Activated CD4-positive, alpha-beta T cell treated with anti-CD3 and anti-CD28 coated beads, Interleukin-10, Interleukin-2, amounts not matched to agents 100 ng/mL and 50 ng/mL, durations not matched to agents 16 hours and 8 hours (primary cell): ENCODE measurements around the gene TMEM218.

Source experiments
- DNase-seq: peaks from one replicate; pipeline ENCODE4 v3.0.0-alpha.2; 2020

Gene TMEM218

DNA sequence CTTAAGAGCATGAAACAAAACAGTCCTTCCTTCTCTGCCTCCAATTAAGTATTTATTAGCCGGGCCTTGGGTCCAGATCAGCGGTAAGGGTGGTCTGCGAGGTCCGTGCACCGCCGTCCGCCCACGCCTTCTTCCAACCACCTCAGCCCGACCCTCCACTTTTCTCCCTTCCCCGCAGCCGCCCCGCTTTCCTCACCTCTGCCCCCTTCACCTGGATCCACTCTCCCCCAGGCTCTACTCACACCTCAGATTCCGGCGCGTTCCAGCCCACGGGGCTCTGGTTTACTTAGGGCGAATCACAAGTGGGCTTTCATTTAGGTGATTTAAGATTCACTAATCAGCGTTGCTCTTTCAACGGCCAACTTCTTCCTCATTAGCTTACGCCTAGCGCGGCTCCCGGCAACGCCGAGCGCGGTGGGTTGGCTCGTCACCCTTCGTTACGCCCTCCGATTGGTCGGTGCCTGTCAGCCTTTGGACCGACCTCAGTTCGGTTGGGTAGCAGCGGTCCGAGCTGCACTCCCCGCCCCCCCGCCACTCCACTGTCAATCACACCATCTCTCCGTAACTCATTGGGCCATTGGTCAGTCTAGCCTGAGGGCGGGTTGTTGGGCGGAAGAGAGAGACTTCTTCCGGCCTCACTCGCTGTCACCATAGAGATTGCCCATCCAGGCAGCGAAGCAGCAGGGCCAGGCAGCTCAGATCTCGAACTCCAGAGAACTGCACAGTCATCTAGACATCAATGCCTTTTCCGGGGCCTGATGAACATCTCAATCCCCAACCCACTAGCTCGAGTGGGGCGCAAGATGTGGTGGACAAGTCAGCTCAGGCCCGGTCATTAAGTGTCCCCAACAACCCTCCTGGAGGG is at the start of gene TMEM218:
Gene TMEM218 (minus strand): TSS at position 284 of the 865 bp plus-strand sequence. CDS start 9,385 bp downstream, outside the sequence.
- DNase-seq = peak; percentile 99

DNA sequence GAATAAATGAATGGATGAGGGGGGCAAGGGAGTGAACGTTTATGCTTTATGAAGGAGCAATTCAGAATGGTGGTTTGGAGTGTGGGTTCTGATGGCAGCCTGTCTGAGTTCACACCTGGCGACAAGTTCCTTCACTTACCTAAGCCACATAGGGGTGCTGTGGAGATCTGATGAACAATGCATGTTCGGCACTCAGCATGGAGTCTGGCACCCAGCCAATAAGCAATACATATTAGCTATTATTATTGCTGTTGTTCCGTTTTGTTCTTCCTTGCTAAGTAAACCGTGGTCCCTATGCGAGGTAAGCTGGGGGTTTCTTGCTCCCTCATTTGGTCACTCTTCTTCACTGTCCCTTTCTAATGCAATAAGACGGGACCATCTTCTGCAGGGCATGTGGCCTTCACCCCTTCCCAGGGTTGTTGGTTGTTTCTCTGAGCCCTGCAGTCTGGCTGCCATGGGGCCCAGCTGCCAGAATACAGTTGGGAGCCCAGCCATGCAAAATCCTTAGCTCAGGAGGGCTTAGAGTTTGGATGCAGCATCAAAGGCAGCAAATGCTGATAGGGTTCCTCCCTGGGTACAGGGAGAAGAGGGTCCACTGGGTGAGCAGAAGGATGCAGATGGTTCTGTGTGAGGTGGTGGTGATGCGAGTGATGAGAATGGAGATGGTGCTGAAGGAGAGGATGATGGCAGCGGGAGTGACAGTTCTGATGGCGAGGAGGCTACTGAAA is 46.7 kb upstream of the TMEM218 start:
- no peak for DNase-seq

DNA sequence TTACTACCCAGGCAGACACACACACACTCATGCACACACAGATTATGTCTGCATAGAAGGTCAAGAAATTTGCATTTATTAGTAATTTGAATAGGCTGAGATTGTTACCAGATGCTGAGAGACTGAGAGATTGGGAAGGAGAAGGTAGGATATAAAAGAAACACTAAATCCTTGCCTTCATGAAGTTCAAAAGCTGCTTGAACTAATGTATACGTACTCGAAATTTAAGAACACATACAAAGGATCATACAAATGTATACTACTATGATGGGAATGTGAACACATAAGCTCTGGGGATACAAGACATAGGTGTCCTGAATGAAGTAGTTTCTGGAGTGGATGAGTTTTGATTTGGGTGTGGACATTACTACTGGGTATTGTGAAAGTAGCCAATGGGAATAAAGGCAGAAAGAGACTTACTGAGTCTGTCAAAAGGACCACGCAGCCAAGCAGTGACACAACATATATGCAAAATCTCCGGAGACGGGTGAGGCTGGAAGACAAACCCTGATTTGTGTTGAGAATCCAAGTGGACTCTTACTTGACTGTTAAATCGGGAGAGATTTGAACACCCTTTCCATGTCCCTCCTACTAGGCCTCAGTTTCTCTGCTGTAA is 45.8 kb upstream of the TMEM218 start:
- no peak for DNase-seq

DNA sequence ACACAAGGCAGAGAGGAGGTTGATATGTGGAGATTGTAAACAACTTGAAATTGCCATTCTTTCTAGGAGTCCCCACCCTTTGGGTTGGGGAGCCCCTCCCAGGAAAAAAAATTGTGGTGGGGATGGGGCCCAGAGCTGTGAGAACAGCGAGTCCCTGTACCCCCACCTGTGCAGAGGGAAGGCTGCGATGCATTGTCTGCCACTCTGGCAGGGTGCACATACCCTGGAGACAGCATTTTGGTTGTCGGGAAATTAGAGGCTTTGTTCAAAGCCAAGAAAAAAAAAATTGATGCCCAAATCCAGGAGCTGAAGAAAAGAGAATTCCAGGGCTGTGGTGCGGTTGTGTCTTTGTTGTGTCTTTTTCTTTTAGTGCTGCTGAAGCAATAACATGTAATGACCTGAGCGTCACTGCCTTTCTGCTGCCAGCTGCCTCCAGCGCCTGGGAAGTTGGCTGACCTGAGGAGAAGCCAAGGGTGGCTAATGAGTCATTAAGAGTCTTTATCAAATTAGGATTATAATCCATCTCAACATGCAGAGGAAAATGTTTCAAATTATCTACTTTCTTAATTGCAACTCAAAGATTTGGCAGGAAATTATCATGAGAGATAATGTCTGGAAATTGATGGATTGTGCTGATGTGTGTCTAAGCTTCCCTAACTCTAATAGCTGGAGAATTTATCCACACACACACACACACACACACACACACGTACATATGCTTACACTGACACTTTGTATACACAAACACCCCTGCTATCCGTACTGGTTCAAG is 45.1 kb upstream of the TMEM218 start:
- DNase-seq = no peak

DNA sequence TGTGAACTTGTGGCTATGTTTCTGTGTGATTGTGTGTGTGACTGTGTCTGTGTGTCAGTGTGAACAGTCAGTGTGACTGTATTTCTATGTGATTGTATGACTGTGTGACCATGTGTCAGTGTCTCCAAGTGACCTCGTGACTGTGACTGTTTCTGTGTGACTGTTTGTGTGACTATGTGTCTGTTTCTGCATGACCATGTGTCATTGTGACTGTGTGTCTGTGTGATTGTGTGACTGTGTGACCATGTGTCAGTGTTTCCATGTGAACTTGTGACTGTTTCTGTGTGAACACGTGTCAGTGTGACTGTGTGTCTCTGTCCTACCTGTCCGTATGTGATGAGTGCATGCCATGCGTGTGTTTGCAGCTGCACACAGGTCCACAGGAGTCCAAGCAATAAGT is 44.3 kb upstream of the TMEM218 start:
- no peak for DNase-seq

DNA sequence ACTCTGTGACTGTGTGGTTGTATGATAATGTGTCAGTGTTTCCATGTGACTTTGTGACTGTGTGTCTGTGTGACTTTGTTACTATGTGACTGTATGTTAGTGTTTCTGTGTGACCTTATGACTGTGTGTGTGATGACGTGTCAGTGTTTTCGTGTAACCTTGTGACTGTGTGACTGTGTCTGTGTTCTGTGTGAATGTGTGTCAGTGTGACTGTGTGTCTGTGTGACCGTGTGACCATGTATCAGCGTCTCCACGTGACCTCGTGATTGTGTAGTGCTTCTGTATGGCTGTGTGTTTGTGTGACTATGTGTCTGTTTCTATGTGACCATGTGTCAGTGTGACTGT is 43.6 kb upstream of the TMEM218 start:
- no peak for DNase-seq

DNA sequence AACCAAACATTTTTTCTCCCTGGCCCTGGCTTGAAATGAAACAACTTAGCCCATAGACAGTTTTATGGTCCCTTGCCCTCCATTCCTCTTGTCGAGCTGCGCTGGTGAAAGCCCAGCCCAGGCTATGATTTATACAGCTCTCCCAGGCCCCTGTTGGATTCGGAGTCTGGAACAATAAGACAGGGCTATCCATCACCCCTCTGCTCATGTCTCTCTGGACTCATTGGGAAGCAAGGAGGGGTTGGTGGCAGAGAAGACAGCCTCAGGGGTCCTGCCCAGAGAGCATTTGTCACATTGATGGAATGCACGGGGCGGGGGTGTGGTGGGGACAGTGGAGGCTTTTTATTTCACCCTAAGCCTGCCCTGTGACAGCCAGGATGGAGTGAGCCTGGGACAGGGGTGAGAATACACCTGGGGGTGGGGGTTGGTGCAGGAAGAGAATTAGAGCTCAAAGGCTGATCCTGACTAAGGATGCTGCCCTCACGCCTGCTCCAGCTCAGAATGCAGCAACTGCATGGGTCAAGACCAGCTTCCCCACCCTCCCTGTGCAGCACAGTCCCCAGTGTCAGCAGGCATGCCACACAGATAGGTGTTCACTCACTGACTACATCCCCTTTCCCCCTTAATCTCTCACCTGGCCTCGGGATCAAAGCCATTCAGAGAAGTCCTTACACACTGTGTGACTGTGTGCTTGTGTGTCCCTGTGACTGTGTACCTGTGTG is 43.1 kb upstream of the TMEM218 start:
- no peak for DNase-seq

DNA sequence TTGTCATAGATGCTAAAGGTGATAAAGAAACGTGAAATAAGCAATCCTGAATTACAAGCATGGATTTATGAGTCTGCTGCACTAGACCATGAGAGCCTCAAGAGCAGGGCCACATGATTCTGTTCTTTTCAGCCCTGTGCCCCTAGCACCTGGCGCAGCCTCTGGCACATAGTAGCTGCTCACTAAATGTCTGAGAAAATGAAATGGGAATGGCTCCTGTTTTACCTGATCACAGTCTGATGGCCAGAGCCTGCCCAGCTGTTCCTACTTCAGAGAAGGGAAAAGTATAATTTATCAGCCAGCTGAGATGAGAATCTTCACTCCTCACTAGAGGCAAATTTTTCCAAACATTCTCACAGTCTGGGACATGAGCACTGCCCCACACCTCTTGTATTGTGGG is 42.4 kb upstream of the TMEM218 start:
- no peak for DNase-seq

DNA sequence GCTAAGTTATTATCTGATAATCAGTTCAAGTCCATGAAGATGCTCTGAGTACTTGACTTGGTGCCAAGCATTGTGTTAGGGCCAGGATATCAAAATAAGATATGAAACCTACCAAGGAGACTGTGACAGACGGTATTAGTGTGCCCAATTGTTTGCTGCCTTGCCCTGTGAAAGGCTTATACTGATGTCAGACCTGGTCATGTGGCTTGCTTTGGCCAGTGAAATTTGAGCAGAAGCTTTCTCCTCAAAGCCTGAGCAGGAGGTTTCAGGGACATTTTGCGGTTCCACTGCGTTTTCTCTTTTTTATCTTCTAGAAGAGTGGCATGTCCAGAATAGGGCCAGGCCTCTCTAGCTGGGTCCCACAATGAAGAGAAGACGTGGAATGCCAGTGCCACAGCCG is 37.3 kb upstream of the TMEM218 start:
- DNase-seq = no peak

DNA sequence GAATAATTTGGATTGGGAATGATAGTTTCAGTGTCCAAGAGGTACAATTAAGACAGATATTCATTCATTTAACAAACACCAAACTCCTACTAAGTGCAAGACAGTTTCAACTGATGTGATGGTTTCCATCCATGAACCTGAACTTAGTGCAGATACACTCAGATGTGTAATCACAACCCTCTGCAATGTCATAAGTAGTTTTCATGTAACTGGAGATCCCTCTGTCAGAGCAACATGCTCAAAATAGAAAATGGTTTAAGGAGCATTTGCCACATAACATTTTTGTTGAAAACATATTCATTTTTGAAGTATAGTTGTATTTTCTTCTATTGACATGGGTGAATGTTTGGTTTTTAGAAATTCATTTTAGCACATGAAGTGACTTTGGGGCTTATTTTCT is 36.6 kb upstream of the TMEM218 start:
- no peak for DNase-seq

DNA sequence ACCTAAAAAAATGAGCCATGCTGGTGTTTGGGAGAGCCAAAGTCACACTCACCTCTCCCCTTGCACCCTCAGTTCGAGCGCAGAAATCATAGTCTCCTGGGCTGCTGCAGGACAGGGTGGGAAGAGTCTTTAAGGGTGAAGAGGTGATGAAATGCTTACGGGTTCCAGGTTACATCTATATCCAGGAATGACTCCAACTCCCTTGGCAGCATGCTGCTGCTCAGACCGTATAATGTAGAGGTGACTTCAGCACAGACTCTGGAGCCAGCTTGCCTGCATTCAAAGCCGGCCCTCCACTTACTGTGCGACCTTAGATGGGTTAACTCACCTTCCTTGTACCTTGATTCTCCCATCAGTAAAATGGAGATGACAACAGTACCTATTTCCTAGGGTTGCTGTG is 35.9 kb upstream of the TMEM218 start:
- DNase-seq = no peak

DNA sequence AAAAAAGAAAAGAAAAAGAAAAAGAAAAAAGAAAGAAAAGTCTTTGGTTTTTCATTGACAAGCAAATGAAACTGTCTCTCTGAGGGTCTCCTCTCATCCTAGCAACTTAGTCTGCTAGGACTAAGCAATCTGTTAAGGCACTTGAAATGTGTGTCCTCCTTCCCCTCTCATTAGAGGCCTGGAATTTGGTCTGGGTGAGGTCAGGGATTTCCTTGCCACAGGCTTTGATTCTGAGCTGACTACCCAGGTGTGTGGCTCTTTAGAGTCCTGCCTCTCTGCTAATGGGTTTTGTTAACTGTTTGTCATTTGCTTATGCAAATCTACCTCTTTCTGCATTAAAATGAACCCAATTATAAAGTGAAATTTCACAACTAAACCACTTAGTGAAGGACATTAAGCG is 34.8 kb upstream of the TMEM218 start:
- no peak for DNase-seq

DNA sequence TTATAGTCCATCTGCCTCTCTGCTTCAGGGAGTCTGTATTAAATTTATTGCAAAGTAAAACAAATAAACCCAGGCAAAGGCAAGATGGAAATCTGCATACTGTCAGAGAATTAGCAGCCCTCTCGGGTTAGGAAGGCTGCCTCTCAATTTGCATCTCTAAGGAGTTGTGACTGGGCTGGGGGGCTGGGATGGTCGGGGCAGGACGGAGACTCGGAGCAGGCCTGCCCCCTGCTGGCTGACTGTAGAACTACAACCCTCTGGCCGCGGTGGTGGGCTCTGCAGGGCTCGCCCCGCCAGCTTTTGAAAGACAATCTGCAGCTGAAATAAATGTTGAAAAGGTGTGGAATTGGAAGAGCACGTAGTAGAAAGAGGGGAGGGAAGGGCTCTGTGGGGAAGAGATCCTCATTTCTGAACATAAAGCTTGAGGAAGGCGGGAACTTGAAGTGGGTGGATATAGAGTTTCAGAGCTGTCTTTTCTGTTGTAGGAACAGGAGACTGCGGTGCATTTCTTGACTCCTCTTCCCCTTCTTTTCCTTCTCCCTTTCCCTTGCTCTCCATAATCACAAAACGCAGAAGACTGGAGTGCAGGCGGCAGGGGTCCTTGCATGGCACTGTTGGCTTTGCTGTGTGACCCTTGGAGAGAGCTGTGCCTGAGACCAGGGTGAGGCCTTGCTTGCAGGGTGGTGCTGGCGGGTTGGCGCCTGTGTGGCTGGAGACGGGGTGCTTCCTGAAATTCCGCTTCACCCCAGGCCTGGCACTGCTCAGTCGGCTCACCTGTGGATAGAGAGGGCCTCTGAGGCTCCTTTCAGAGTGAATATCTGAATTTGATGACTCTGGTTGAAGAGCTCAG is 30.5 kb upstream of the TMEM218 start:
- DNase-seq = peak; percentile 52

DNA sequence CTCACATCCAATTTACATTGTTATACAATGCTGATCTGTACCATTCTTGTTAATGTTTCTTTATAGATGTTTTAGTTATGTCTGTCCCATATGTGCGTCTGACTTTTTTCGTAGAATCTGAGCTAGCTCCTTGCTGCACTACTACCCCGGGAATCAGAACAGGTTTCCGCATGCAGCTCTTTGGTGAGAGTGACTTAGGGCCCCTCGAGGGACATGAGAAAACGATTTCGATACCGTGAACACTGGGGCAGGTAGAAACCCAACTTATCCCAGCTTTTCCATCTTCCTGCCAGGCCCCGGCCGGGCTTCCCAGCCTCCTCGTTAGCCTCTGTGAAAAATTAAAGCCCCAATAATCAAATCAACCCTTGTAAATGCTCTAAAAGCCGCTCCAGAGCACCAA is 29.8 kb upstream of the TMEM218 start:
- no peak for DNase-seq

DNA sequence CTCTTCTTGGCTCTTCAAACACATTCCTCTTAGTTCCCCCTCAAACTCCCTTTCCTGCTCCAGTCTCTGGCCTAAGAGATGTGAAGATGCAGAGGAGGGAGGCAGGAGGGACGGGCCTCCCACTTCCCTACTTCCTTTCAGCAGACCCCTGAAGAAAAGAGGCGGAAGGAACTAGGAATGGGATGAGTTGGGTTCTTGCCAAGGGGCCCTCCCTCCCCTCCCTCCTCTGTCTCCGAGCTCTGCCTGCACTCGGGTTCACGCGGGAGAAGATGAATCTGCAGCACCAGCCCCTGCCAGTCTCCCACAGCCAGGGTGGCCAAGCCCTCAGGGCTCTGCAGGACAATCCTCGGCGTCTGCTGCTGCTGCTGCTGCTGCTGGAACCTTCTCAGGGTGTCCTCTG is 28.8 kb upstream of the TMEM218 start:
- DNase-seq = no peak

DNA sequence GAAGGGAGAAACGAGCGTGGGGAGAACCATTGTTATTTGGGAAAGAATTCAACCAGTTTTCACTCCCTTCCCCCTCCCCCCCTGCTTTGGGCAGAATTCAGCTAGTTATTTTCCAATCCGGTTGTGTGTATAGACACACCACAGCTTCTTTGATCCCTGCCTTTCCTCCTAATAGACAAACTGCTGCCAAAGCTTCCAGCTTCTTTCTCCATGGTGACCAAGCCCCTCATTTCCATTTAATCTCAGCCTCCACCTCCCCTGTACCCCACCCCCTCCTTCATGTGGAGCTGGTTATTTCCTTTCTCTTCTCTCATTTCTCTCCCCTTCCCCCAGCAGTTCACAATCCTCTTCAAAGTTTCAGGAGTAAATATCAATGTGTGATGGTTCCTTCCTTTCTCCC is 28.4 kb upstream of the TMEM218 start:
- no peak for DNase-seq

DNA sequence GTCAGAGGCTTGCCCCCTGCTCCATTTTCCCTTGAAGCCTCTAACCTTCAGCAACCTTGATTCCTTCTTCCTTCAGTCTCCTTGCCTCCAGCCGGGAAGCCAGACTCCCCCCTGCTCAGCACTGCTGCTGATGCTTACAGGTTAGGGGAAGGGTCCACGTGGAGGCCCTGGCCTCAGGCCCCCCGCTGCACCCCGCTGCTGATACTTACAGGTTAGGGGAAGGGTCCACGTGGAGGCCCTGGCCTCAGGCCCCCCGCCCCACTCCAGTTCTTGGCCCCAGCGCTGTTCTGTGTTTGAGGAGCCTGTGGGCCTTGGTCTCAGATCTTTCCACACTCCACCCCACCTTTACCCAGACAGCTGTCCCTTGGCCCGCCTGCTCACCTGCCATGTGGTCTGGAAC is 27.5 kb upstream of the TMEM218 start:
- DNase-seq = no peak

DNA sequence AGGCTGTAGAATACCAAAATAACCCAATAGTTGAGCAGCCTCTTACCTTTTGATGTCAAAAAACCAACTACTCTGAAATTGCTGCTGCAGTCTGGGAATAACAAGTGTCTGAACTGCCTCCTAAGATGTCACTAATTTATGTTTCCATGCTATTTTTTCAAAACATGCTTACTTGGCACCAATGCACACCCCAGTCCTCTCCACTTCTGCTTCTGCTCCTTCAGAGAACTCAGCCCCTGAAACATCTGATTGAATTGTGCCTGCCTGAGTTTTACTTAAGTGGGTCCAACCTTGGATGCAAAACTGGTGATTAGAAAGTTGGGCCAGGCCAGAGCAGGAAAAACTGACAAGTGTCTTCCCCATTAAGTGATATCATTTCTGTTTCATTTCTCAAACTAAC is 24.6 kb upstream of the TMEM218 start:
- no peak for DNase-seq

DNA sequence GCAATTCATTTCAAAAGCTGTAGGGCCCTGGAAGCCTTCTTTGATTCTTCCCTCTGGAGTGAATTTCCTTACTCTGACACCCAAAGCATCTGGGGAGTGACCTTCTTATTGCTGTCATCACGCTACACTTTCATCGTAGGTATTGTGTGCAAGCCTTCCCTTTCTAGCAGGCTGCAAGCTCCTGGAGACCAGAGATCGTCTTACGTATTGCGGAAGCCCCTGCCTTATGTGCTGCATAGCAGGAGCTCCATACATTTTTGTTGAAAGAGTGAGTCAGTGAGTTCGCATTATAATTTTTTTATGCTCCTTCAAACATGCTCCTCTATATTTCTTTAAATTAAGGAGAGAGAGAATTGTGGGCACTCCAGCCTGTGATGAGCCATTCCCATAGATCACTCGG is 21.2 kb upstream of the TMEM218 start:
- DNase-seq = no peak

DNA sequence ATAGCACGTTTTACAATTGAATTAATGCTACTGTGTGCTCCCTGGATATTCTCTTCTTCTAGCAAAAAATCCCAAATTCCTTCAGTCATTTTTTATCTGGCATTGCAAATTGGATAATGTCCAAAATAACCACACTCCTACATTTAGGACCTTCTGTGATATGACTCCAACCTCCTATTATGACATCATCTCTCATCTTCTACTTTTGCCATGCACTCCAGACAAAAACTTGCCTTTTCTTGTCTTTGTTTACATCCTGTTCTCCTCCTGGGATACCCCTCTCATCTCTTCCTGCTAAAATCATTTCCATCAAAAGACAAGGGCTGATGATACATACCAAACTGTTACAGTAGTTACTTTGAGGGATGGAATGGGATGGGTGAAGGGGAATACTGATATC is 20.6 kb upstream of the TMEM218 start:
- DNase-seq = no peak

DNA sequence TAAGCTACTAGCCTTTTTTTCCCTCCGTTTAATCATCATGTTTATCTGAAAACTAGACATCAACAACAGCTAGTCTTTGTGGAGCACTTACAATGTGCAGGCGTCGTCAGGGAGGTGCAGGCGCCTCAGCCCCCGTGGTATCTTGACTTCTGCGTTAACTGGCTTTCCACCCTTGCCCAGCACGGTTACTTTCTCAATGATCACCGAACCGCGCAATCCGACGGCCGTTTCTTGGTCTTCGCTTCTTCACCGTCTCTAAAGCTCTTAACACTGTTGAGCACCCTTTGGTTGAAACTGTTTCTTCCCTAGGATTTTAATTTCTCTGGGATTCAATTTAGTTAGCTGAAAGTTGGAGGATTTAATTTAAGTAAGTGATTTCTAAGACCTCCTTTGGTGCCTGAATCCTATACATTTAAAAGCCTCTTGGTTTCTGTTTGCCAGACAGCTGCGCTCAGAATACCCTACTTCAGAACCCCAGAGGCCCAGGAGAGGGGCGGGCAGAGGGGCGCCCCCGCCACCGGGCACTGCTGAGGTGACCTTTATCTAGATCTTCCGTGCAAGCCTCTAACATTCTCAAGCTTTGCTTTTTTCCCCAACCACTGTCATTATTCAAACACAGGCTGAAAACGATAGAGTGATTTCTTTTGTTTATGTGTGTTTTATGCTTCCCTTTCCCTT is 18.0 kb upstream of the TMEM218 start:
- DNase-seq = no peak
